GM19099 (cell line): ENCODE results near the gene KRT12.
A peak's percentile ranks its signal among the peaks of the same experiment; 100 is the strongest.

Experiments used
- POLR2A ChIP-seq: IDR thresholded peaks from 3 replicates; pipeline ENCODE4 v1.6.1; 2011; ENCODE audit warnings: low read depth; ENCODE audit not compliant: insufficient read length; ENCODE audit errors: extremely low read depth

Gene KRT12

DNA sequence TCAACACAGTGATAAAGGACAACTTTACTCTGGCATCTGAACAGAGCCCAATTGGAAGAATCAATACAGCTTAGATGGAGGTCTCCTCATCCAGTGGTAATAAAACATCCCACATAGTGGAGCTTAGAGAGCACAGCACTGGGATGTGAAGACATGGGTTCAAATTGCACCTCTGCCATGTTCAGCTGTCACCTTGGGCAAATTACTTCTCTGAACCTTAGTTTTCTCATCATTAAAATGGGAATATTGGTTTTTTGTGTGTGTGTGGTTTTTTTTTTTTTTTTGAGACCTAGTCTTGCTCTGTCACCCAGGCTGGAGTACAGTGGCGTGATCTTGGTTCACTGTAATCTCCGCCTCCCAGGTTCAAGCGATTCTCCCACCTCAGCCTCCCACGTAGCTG lies 31.0 kb downstream of the KRT12 start:
- TF ChIP-seq POLR2A, result no peak

DNA sequence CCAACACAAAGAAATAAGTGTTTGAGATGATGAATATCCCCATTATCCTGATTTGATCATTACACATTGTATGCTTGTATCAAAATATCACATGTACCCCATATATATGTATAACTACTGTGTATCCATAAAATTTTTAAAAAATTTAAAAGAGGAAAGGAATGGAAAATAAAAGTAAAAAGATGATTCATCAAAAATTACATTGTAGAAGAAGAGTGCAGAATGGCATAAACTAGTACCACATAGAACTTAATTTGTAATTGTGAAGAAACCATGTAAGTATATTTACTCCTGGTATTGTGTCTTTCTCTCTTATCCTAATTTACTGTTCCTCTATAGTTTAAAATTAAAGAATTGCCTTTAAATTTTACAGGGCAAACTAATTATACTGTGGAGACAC lies 33.1 kb downstream of the KRT12 start:
- no peak for TF ChIP-seq POLR2A

DNA sequence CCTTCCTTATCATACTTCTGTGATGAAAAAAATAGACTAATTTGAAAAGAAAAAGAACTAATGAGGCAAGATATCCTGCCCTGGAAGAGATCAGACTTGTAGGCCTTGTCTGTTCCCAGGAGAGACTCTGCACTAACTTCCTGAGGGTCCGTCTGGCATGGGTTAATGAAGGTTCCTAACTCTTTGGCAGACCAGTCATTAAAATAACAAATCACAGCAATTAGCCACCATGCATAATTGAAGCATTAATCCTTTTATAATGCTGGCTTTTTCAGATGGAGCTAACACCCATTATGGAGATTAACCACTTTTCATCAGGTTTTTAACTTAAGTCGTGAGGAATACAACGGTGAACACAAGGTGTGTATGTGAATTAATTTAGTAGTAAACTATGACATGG lies 34.2 kb downstream of the KRT12 start:
- TF ChIP-seq POLR2A, result no peak

DNA sequence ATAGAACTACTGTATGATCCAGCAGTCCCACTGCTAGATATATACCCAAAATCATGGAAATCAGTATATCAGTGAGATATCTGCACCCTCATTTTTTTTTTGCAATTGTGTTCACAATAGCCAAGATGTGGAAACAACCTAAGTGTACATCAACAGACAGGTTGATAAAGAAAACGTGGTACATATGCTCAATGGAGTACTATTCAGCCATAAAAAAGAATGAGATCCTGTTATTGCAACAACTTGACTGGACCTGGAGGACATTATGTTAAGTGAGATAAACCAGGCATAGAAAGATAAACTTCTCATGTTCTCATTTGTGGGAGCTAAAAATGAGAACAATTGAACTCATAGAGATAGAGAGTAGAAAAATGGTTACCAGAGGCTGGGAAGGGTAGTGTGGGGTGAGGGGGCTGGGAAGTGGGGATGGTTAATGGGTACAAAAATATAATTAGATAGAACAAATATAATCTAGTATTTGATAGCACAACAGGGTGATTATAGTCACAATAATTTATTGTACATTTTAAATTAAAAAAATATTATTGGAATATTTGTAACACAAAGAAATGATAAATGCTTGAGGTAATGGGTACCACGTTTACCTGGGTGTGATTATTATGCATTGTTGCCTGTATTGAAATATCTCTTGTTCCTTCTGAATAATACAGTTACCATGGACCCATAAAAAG lies 36.8 kb downstream of the KRT12 start:
- no peak for TF ChIP-seq POLR2A

DNA sequence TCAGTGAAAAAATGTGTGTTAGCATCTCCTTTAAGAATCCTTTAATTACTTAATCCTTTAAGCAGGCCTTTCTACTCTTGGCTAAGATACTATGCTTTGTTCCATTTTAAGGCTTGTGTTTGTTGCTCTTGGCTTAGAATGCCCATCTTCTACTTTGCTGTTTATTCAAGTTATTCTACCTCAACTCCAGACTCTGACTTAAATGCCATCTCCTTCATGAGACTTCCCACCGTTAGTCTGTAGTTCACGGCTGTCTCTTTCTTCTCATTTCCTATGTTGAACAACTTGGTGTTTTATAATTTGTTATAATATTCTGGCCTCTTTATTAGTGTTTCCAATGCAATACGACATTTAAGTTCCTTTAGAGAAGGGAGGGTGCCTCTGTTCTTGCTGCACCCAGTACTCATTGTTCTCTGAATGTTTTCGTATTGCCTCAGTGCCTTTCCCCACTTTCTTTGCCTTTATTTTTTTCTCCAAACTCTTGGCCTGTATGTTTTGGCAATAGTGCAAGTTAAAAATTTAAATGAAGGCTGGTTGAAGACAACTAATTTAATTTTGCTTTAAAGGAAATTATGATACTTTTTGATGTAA lies 38.5 kb downstream of the KRT12 start:
- no peak for TF ChIP-seq POLR2A

- TF ChIP-seq POLR2A, result no peak
These were observed 39.1 kb downstream of the KRT12 start for GRCh38 chr17:40827746-40828453.

DNA sequence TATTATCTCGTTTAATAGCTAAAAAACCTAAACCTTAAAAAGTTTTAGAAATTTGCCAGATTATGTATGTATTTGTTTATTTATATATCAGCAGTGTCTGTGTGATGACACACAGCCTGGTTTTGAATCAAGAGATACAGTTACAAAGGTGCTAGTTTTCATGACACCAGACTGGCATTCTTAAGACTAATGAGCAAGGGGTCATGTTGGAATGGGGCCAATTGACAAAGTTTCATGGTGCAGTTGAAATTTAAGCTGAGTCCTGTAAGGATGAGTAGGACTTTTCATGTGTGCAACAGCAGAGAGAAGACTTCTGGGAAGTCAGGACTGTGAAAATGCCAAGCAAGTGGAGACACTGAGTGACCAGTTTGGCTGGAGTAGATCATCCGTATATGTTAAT lies 41.4 kb downstream of the KRT12 start:
- TF ChIP-seq POLR2A, result no peak

DNA sequence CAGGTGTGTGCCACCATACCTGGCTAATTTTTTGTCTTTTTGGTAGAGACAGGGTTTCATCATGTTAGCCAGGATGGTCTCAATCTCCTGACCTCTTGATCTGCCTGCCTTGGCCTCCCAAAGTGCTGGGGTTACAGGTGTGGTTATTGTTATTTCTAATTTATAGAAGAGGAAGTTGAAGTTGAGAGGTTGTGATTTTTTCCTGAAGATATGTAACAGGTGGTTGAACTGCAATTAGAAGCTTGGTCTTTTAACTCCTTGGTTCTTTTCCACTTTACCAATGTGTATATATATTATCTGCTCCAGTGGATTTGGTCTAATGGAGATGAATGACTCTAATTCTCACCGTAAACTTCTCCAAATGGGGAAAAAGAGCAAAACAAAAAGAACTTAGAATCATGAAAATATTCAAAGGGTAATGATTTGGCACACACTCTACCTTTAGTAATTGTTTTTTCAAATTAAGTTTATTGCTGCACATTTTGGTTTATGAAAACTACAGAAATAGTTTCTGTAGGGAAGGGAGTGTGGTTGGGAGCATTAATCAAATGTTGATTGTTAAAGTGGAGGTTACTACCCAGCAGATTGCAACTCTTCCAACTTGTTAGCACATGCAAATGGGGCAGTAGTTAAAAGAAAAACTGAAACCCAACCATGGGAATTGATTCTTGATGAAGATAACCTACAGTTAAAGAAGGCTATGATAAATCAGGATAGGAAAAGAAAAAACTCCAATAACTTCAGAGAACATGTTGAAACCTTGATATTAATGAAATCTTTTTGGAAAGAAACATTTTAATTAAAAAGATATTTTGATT lies 42.8 kb downstream of the KRT12 start:
- TF ChIP-seq POLR2A, result no peak

DNA sequence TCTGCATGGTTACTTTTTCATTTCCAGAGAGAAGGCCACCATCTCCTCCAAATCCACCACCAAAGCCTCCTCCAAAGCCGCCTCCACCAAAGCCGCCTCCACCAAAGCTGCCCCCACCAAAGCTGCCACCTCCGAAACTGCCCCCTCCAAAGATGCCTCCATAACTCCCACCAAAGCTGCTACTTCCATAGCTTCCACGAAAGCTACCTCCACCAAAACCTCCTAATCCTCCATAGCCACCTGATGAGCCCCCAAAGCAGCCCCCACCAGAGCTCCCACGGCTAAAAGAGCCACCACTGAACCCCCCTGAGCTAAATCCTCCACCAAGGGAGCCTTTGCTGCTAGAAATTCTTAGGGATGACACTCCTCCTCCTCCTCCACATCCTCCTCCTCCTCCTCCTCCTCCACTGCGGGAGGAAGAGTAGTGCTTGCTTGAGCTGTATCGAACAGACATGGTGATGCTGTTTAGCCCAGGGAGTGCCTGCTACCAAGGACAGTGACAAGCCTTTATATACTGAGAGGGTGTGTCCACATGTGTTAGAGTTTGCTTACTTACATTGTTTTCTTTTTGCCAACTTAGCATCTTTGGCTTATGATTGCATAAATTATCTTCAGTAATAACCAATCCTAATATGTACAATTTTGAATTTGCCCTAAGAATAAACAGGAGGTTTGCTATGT lies 44.8 kb downstream of the KRT12 start, which contains the start of gene KRT10:
Gene KRT10 (minus strand): TSS at position 483 of the 681 bp plus-strand sequence. CDS start 29 bp downstream, at position 454.
- TF ChIP-seq POLR2A, result no peak

- no peak for TF ChIP-seq POLR2A
These were observed 45.5 kb downstream of the KRT12 start for GRCh38 chr17:40821536-40821935.

GRCh38 chr17:40820228-40820838 lies 46.7 kb downstream of the KRT12 start:
- TF ChIP-seq POLR2A, result no peak

DNA sequence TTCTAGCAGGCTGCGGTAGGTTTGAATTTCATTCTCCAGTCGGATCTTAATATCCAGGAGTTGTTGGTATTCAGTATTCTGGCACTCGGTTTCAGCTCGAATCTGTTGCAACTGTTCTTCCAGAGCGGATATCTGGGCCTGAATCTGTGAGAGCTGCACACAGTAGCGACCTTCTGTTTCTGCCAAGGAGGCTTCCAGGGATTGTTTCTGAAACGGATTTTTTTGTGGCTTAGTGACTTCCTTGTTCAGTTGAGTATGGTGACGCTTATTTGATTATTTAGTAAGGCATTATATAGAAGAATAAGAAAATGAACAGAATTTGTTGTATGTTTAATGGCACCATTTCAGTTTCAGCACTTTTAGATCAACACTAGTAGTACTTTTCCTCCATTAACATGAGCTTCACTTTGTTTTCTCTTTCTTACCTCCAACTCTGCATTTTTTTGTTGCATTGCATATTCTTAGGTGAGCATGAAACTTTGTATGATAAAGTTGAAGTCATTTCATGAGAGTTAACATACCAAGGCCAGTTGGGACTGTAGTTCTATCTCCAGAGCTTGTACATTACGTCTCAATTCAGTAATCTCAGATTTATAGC lies 47.4 kb downstream of the KRT12 start:
- TF ChIP-seq POLR2A, result no peak

DNA sequence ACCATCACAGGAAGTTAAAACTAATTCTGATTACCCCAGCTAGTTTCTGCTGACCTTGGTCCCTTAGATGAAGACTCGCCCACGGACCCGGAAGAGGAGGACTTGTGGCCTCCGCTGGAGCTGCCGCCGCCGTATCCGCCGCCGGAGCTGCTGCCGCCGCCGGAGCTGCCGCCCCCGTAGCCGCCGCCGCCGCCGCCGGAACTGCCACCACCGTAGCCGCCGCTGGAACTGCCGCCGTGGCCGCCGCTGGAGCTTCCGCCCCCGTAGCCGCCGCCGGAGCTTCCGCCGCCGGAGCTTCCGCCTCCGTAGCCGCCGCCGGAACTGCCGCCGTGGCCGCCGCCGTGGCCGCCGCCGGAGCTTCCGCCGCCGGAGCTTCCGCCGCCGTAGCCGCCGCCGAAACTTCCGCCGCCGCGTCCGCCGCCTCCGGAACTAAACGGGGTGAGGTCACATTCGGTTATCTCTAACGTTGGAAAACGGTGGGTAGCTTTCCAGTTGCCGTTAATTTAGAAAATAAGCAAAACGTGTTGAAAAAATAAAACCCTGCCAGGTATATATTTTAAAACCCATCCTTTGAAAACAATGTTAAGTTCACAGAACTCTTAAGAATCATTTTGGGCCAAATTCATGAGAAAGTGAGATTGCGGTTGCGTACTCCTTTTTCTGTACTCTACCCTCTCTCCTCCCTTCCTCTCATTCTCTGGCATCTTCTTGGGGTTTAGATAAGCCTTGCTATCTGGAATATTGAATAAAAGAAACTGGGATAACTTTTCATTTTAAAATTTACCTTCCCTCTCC lies 48.1 kb downstream of the KRT12 start:
- peak; percentile 81 for TF ChIP-seq POLR2A
